ENCODE measurements around the gene SERPINH1.

Gene SERPINH1

DNA sequence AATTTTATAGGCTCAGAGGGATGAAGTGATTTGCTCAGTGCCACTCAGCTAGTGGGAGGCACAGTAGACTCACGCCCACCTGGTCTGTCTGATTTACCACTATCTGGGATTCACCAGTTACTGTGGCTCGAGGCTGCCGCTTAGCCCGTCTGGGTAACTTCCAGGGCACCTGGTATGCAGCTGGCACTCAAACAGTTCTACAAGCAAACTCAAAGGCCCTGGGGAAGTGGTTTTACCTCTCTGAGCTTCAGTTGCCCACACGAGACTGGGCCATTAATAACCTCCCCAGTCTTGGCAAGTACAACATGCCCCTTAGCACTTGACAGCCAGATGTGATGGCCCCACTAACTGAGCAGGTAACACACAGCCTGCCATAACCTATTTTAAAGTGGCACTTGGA, 38.9 kb upstream of the SERPINH1 start:
- Histone ChIP-seq H3K27ac (ENCODE audit: low read length) (no peak overlapping the region), H3K36me3 (replicated peaks; ENCODE audit: insufficient read depth, low read length) (no peaks in the 10 kb centered on the region), H3F3A (ENCODE audit: insufficient read depth, low read length) (no peaks in the 10 kb centered on the region), H3K4me3 (ENCODE audit: low read length) (no peak overlapping the region), H3K9me3 (replicated peaks; ENCODE audit: insufficient read depth, low read length) (no peaks in the 10 kb centered on the region), H3K9ac (ENCODE audit: low read length) (no peak overlapping the region), H3K9me2 (replicated peaks; ENCODE audit: insufficient read depth, low read length) (no peaks in the 10 kb centered on the region), H4K20me1 (ENCODE audit: insufficient read depth, low read length) (no peaks in the 10 kb centered on the region), H3K4me2 (ENCODE audit: low read depth, low read length) (no peak overlapping the region), H3K4me1 (ENCODE audit: low read length) (no peaks in the 10 kb centered on the region), H2AFZ (ENCODE audit: low read length) (no peak overlapping the region), H3K79me2 (ENCODE audit: low read length) (no peaks in the 10 kb centered on the region), H3K27me3 (replicated peaks; ENCODE audit: insufficient read depth, low read length) (peaks cover 48% of the 10 kb centered on the region)
- TF ChIP-seq CTCF (IDR thresholded peaks at IDR 0.05; ENCODE audit: low read length) = no peak
- no peak for TF ChIP-seq EZH2 (optimal IDR thresholded peaks at IDR 0.05; ENCODE audit: low read depth, low read length)
- TF ChIP-seq EZH2phosphoT487 (IDR thresholded peaks at IDR 0.05; ENCODE audit: low read length) = no peak
- peak; percentile 13 for DNase-seq

GRCh38 chr11:75523811-75524664, 38.0 kb upstream of the SERPINH1 start:
- no peaks in the 10 kb centered on the region for H4K20me1 ChIP-seq (ENCODE audit: insufficient read depth, low read length)
- H3K9me2 ChIP-seq (replicated peaks; ENCODE audit: insufficient read depth, low read length) = no peaks in the 10 kb centered on the region
- peaks cover 55% of the 10 kb centered on the region for H3K27me3 ChIP-seq (replicated peaks; ENCODE audit: insufficient read depth, low read length)
- no peak for TF ChIP-seq CTCF (IDR thresholded peaks at IDR 0.05; ENCODE audit: low read length)
- no peak for TF ChIP-seq EZH2phosphoT487 (IDR thresholded peaks at IDR 0.05; ENCODE audit: low read length)
- no peak for TF ChIP-seq EZH2 (optimal IDR thresholded peaks at IDR 0.05; ENCODE audit: low read depth, low read length)
- H3K27ac ChIP-seq (ENCODE audit: low read length) = no peak overlapping the region
- no peak overlapping the region for H2AFZ ChIP-seq (ENCODE audit: low read length)
- no peaks in the 10 kb centered on the region for H3K79me2 ChIP-seq (ENCODE audit: low read length)
- no peak overlapping the region for H3K4me3 ChIP-seq (ENCODE audit: low read length)
- H3K9ac ChIP-seq (ENCODE audit: low read length) = no peak overlapping the region
- no peaks in the 10 kb centered on the region for H3K36me3 ChIP-seq (replicated peaks; ENCODE audit: insufficient read depth, low read length)
- H3F3A ChIP-seq (ENCODE audit: insufficient read depth, low read length) = no peaks in the 10 kb centered on the region
- no peaks in the 10 kb centered on the region for H3K9me3 ChIP-seq (replicated peaks; ENCODE audit: insufficient read depth, low read length)
- no peak overlapping the region for H3K4me2 ChIP-seq (ENCODE audit: low read depth, low read length)
- H3K4me1 ChIP-seq (ENCODE audit: low read length) = no peaks in the 10 kb centered on the region
- DNase-seq = no peak

DNA sequence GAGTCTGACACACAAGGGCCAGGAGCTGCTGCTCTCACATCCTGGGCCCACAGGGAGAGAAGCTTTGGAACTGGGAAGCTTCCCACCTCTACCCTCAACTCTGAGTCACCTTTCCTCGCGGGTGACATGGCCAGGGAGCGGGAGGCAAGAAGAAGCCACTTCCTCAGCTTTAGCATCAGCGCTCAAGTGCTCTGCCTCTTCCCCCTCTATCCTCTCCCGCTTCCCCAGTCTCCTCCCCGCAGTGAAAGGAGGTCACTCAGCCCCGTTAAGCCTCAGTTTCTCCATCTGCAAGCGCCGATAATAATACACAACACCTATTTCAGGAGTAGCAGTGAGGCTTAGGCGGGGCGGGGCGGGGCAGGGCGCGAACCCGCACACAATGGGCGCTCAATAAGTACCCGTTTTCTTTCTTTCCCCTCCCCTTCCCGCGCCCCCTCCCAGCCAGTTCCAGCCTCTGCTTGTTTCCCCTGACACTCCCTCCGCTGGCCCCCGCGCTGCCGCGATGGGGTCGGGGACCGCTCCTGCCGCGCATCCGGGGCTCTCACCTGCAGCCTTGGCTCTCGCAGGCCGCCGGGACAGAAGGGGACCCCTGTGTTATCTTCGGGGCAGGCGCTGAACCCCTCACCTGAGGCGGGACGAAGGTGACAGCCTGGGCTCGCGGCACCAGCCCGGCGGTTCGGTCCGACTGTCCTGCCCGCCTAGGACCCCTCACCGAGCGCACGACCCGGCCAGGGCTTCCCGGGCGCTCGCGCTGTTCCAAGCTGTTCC, 37.2 kb upstream of the SERPINH1 start:
- no peak overlapping the region for H3K9ac ChIP-seq (ENCODE audit: low read length)
- DNase-seq = no peak
- TF ChIP-seq EZH2phosphoT487 (IDR thresholded peaks at IDR 0.05; ENCODE audit: low read length) (no peak; the same call in 1 of the 2 replicates), CTCF (IDR thresholded peaks at IDR 0.05; ENCODE audit: low read length) (no peak), EZH2 (optimal IDR thresholded peaks at IDR 0.05; ENCODE audit: low read depth, low read length) (no peak)
- H3K4me3 ChIP-seq (ENCODE audit: low read length) = peak overlapping the region; percentile 66
- H4K20me1 ChIP-seq (ENCODE audit: insufficient read depth, low read length) = no peaks in the 10 kb centered on the region
- peaks cover 64% of the 10 kb centered on the region for H3K27me3 ChIP-seq (replicated peaks; ENCODE audit: insufficient read depth, low read length)
- no peaks in the 10 kb centered on the region for H3K9me2 ChIP-seq (replicated peaks; ENCODE audit: insufficient read depth, low read length)
- H2AFZ ChIP-seq (ENCODE audit: low read length) = peak overlapping the region; percentile 51
- no peaks in the 10 kb centered on the region for H3K4me1 ChIP-seq (ENCODE audit: low read length)
- H3K9me3 ChIP-seq (replicated peaks; ENCODE audit: insufficient read depth, low read length) = no peaks in the 10 kb centered on the region
- no peaks in the 10 kb centered on the region for H3K36me3 ChIP-seq (replicated peaks; ENCODE audit: insufficient read depth, low read length)
- no peaks in the 10 kb centered on the region for H3F3A ChIP-seq (ENCODE audit: insufficient read depth, low read length)
- H3K4me2 ChIP-seq (ENCODE audit: low read depth, low read length) = peak overlapping the region; percentile 96
- H3K79me2 ChIP-seq (ENCODE audit: low read length) = no peaks in the 10 kb centered on the region
- H3K27ac ChIP-seq (ENCODE audit: low read length) = no peak overlapping the region

Data from MM.1S (cell line).